ENCODE results near the gene HES4.

DNA sequence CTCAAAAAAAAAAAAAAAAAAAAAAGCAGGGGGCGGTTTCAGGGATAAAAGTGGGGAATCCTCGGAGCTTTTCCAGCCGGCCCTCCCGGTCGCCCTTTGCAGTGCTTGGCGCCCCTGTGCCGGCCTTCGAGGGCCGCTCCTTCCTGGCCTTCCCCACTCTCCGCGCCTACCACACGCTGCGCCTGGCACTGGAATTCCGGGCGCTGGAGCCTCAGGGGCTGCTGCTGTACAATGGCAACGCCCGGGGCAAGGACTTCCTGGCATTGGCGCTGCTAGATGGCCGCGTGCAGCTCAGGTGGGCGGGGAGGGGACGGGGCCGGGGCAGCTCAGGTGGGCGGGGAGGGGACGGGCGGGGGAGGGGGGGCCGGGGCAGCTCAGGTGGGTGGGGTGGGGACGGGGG, 48.9 kb upstream of the HES4 start:
- TF ChIP-seq, protein P1, sequence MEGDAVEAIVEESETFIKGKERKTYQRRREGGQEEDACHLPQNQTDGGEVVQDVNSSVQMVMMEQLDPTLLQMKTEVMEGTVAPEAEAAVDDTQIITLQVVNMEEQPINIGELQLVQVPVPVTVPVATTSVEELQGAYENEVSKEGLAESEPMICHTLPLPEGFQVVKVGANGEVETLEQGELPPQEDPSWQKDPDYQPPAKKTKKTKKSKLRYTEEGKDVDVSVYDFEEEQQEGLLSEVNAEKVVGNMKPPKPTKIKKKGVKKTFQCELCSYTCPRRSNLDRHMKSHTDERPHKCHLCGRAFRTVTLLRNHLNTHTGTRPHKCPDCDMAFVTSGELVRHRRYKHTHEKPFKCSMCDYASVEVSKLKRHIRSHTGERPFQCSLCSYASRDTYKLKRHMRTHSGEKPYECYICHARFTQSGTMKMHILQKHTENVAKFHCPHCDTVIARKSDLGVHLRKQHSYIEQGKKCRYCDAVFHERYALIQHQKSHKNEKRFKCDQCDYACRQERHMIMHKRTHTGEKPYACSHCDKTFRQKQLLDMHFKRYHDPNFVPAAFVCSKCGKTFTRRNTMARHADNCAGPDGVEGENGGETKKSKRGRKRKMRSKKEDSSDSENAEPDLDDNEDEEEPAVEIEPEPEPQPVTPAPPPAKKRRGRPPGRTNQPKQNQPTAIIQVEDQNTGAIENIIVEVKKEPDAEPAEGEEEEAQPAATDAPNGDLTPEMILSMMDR (conservative IDR thresholded peaks at IDR 0.05; ENCODE audit: low read depth, low read length), result no peak
- no peak for TF ChIP-seq EZH2 (IDR thresholded peaks at IDR 0.05; ENCODE audit: low read length, unreplicated experiment)
- no peak for TF ChIP-seq EZH2phosphoT487 (IDR thresholded peaks at IDR 0.05; ENCODE audit: borderline replicate concordance, low read length)
